Measurements from ENCODE around the gene YTHDF1.

Gene YTHDF1

DNA sequence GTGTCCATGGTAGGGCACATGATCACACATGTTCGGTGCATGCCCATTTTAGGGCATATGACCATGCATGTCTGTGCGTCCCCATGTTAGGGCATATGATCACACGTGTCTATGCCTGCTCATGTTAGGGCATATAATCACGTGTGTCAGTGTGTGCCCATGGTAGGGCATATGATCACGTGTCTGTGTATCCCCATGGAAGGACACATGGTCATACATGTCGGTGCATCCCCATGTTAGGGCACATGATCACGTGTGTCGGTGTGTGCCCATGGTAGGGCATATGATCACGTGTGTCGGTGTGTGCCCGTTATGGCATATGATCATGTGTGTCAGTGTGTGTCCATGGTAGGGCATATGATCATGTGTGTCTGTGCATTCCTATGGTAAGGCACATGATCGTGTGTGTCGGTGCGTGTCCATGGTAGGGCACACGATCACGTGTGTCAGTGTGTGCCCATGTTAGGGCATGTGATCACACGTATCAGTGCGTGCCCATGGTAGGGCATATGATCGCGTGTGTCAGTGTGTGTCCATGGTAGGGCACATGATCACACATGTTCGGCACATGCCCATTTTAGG lies 30.6 kb downstream of the YTHDF1 start:
- no peak overlapping the region for H3K4me2 ChIP-seq (ENCODE audit: low read length)
- H3K27me3 ChIP-seq (ENCODE audit: insufficient read depth, low read length), result no peaks in the 10 kb centered on the region
- H3K4me3 ChIP-seq (ENCODE audit: low read depth, low read length, poor library complexity, severe bottlenecking), result no peak overlapping the region
- no peaks in the 10 kb centered on the region for H3K36me3 ChIP-seq (ENCODE audit: insufficient read depth, low read length)
- H3K9ac ChIP-seq (ENCODE audit: low read length), result no peak overlapping the region
- H3K4me1 ChIP-seq (ENCODE audit: insufficient read depth, low read length, severe bottlenecking), result no peaks in the 10 kb centered on the region
- H3K9me3 ChIP-seq (ENCODE audit: low read length), result no peaks in the 10 kb centered on the region
- TF ChIP-seq CTCF (IDR thresholded peaks at IDR 0.05; ENCODE audit: low read length), result no peak
- no peak for TF ChIP-seq EZH2 (IDR thresholded peaks at IDR 0.05; ENCODE audit: borderline replicate concordance, low read length)
- H3K9me2 ChIP-seq (ENCODE audit: low read depth, low read length), result no peaks in the 10 kb centered on the region
- no peaks in the 10 kb centered on the region for H3F3A ChIP-seq (ENCODE audit: insufficient read depth, low read length)
- no peak overlapping the region for H3K27ac ChIP-seq (ENCODE audit: low read depth, low read length, poor library complexity, severe bottlenecking)
- no peaks in the 10 kb centered on the region for H3K79me2 ChIP-seq (ENCODE audit: insufficient read depth, low read length)
- H2AFZ ChIP-seq (ENCODE audit: low read length), result no peak overlapping the region
- H4K20me1 ChIP-seq (ENCODE audit: insufficient read depth, low read length), result no peaks in the 10 kb centered on the region

DNA sequence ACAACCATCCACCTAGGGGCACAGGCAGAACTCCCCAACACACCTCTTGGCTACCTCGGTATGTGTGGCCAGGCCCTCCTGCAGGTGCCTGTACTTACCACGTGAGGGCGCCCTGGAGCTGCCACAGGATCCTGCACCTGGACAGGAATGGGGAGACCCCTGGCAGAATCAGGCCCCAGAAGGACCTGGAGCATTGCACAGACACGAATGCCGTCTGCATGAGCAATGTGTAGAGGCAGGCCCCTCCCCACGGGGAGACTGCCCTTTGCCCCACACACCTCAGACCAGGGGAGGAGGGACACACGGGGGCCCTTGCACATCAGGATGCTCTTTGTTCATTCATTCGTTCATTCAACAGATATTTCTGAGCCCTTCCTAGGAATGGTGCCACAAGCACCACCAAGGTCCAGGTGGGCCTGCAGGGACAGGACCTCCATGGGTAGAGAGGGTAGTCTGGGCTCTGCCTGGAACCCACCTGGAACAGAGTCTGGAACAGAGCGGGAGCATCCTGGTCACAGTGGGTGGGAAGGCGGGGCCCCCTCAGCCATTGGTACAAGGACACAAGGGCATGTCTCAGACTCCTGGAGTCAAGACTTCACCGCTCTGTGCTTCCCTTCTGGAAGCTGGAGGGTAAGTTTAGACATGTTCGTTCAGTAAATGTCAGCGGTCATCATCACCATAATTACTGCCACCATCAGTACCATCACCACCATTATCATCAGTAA lies 32.3 kb downstream of the YTHDF1 start:
- Histone ChIP-seq H3K4me1 (ENCODE audit: insufficient read depth, low read length, severe bottlenecking) (no peaks in the 10 kb centered on the region), H3K27me3 (ENCODE audit: insufficient read depth, low read length) (no peaks in the 10 kb centered on the region), H2AFZ (ENCODE audit: low read length) (no peak overlapping the region), H3K36me3 (ENCODE audit: insufficient read depth, low read length) (no peaks in the 10 kb centered on the region), H3K4me3 (ENCODE audit: low read depth, low read length, poor library complexity, severe bottlenecking) (no peak overlapping the region), H3K4me2 (ENCODE audit: low read length) (no peak overlapping the region), H4K20me1 (ENCODE audit: insufficient read depth, low read length) (no peaks in the 10 kb centered on the region), H3K79me2 (ENCODE audit: insufficient read depth, low read length) (no peaks in the 10 kb centered on the region), H3K9me3 (ENCODE audit: low read length) (no peaks in the 10 kb centered on the region), H3K9me2 (ENCODE audit: low read depth, low read length) (no peaks in the 10 kb centered on the region), H3K27ac (ENCODE audit: low read depth, low read length, poor library complexity, severe bottlenecking) (no peak overlapping the region), H3F3A (ENCODE audit: insufficient read depth, low read length) (no peaks in the 10 kb centered on the region), H3K9ac (ENCODE audit: low read length) (no peak overlapping the region)
- no peak for TF ChIP-seq EZH2 (IDR thresholded peaks at IDR 0.05; ENCODE audit: borderline replicate concordance, low read length)
- TF ChIP-seq CTCF (IDR thresholded peaks at IDR 0.05; ENCODE audit: low read length), result peak; percentile 89

DNA sequence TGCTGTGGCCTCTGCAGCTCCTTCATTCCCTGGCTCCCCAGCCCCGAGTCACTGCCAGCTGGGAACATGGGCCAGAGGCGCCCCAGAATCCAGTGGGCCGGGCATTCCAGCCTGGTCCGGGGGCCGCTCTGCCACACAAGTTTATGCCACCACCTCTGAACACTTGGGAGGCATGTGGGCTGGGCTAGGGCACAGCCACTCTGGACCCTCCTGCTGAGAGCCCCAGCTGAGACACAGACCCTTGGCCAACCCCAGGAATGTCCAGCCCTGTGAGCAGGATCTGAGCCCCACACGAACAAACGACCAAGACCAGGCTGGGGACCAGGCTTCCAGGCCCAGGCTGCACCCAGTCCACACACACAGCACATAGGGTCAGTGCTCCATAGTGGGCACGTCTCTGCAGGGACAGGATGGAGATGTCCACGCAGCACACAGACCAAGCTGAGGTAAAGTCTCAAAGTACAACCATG lies 33.0 kb downstream of the YTHDF1 start:
- H3K4me2 ChIP-seq (ENCODE audit: low read length), result no peak overlapping the region
- H3F3A ChIP-seq (ENCODE audit: insufficient read depth, low read length), result no peaks in the 10 kb centered on the region
- no peaks in the 10 kb centered on the region for H3K27me3 ChIP-seq (ENCODE audit: insufficient read depth, low read length)
- no peaks in the 10 kb centered on the region for H3K4me1 ChIP-seq (ENCODE audit: insufficient read depth, low read length, severe bottlenecking)
- H3K9me2 ChIP-seq (ENCODE audit: low read depth, low read length), result no peaks in the 10 kb centered on the region
- H3K79me2 ChIP-seq (ENCODE audit: insufficient read depth, low read length), result no peaks in the 10 kb centered on the region
- no peak overlapping the region for H2AFZ ChIP-seq (ENCODE audit: low read length)
- H3K36me3 ChIP-seq (ENCODE audit: insufficient read depth, low read length), result no peaks in the 10 kb centered on the region
- no peak for TF ChIP-seq CTCF (IDR thresholded peaks at IDR 0.05; ENCODE audit: low read length)
- TF ChIP-seq EZH2 (IDR thresholded peaks at IDR 0.05; ENCODE audit: borderline replicate concordance, low read length), result no peak
- H4K20me1 ChIP-seq (ENCODE audit: insufficient read depth, low read length), result no peaks in the 10 kb centered on the region
- H3K9me3 ChIP-seq (ENCODE audit: low read length), result no peaks in the 10 kb centered on the region
- H3K4me3 ChIP-seq (ENCODE audit: low read depth, low read length, poor library complexity, severe bottlenecking), result no peak overlapping the region
- no peak overlapping the region for H3K9ac ChIP-seq (ENCODE audit: low read length)
- H3K27ac ChIP-seq (ENCODE audit: low read depth, low read length, poor library complexity, severe bottlenecking), result no peak overlapping the region
